Activated effector memory CD4-positive, alpha-beta T cell treated with Interleukin-2 at 50 U/mL for 16 hours (primary cell): ENCODE measurements around the gene MAP3K12.
"Not testable (repeated sequence)": the region's sequence is repeated elsewhere in the genome, so short reads cannot be mapped to it uniquely, and the experiment has no call there.

Experiments
- DNase-seq: peaks from one replicate; pipeline ENCODE4 v3.0.0-alpha.2; 2020

The MAP3K12 gene

GRCh38 chr12:53466640-53467039, 32.6 kb downstream of the MAP3K12 start:
- no peak for DNase-seq

- no peak for DNase-seq
Observed at GRCh38 chr12:53465679-53466078, 33.6 kb downstream of the MAP3K12 start.

GRCh38 chr12:53464685-53465418, 34.4 kb downstream of the MAP3K12 start:
- no peak for DNase-seq

- no peak for DNase-seq
Observed at GRCh38 chr12:53463802-53464560, 35.3 kb downstream of the MAP3K12 start.

- DNase-seq: no peak
Observed at GRCh38 chr12:53462935-53463334, 36.3 kb downstream of the MAP3K12 start.

GRCh38 chr12:53461591-53461990, 37.7 kb downstream of the MAP3K12 start:
- DNase-seq: no peak

GRCh38 chr12:53461059-53461458, 38.2 kb downstream of the MAP3K12 start:
- no peak for DNase-seq

GRCh38 chr12:53459097-53459496, 40.2 kb downstream of the MAP3K12 start:
- no peak for DNase-seq

- DNase-seq: no peak
Observed at GRCh38 chr12:53456654-53457366, 42.4 kb downstream of the MAP3K12 start.

GRCh38 chr12:53454707-53455106, 44.6 kb downstream of the MAP3K12 start:
- DNase-seq: no peak

- no peak for DNase-seq
Observed at GRCh38 chr12:53453953-53454640, 45.2 kb downstream of the MAP3K12 start.

- DNase-seq: peak; percentile 72
Observed at GRCh38 chr12:53452159-53453077, 46.8 kb downstream of the MAP3K12 start.

GRCh38 chr12:53451661-53452158, 47.5 kb downstream of the MAP3K12 start, which contains the start of gene PCBP2:
Gene PCBP2, plus strand, starts transcription at chr12:53452102. Its CDS starts 2,699 bp downstream, at chr12:53454801.
- peak; percentile 96 for DNase-seq

GRCh38 chr12:53450936-53451335, 48.3 kb downstream of the MAP3K12 start:
- no peak for DNase-seq

GRCh38 chr12:53444593-53445325, 54.5 kb downstream of the MAP3K12 start:
- DNase-seq: not testable (repeated sequence)

GRCh38 chr12:53443955-53444354, 55.3 kb downstream of the MAP3K12 start:
- DNase-seq: no peak

- peak; percentile 97 for DNase-seq
Observed at GRCh38 chr12:53441040-53441833, 58.0 kb downstream of the MAP3K12 start, which contains the start of gene PRR13. Gene PRR13, plus strand, starts transcription at chr12:53441734. Its CDS starts 981 bp downstream, at chr12:53442715.

- DNase-seq: not testable (repeated sequence)
Observed at GRCh38 chr12:53439582-53439981, 59.7 kb downstream of the MAP3K12 start.

- DNase-seq: not testable (repeated sequence)
Observed at GRCh38 chr12:53435326-53435725, 63.9 kb downstream of the MAP3K12 start.

GRCh38 chr12:53431187-53431586, 68.1 kb downstream of the MAP3K12 start:
- DNase-seq: no peak
